Skeletal muscle satellite cell (primary cell): ENCODE results near the gene AKAP13.

Source experiments
- H3K27me3 ChIP-seq: 2 replicates; pipeline ENCODE4 v1.7.0; 2013; ENCODE audit warnings: low read length; ENCODE audit not compliant: control insufficient read depth, insufficient read depth
- H3K36me3 ChIP-seq: 2 replicates; pipeline ENCODE4 v1.7.0; 2013; ENCODE audit warnings: mild to moderate bottlenecking, control low read depth, low read length; ENCODE audit not compliant: insufficient read depth
- H3K4me1 ChIP-seq: 2 replicates; pipeline ENCODE4 v1.7.0; 2013; ENCODE audit warnings: low read length; ENCODE audit not compliant: control insufficient read depth, insufficient read depth
- H3K4me2 ChIP-seq: 2 replicates; pipeline ENCODE4 v1.7.0; 2013; ENCODE audit warnings: mild to moderate bottlenecking, low read length
- H3K4me3 ChIP-seq: 2 replicates; pipeline ENCODE4 v1.7.0; 2013; ENCODE audit warnings: low read length
- H3K9ac ChIP-seq: 2 replicates; pipeline ENCODE4 v1.7.0; 2013; ENCODE audit warnings: mild to moderate bottlenecking, low read depth, low read length, moderate library complexity
- H3K9me3 ChIP-seq: replicated peaks from 2 replicates; pipeline ENCODE4 v1.7.0; 2013; ENCODE audit warnings: mild to moderate bottlenecking, control low read depth, low read length

Gene AKAP13

GRCh38 chr15:85551221-85551832 is 170.9 kb downstream of the AKAP13 start:
- H3K4me1 ChIP-seq: no peaks in the 10 kb centered on the region
- H3K4me2 ChIP-seq: no peak overlapping the region
- no peak overlapping the region for H3K4me3 ChIP-seq
- H3K9me3 ChIP-seq: no peaks in the 10 kb centered on the region
- H3K36me3 ChIP-seq: peaks cover 8% of the 10 kb centered on the region
- no peaks in the 10 kb centered on the region for H3K27me3 ChIP-seq
- no peak overlapping the region for H3K9ac ChIP-seq

GRCh38 chr15:85554852-85555521 is 174.6 kb downstream of the AKAP13 start:
- Histone ChIP-seq H3K4me2 (no peak overlapping the region), H3K4me3 (no peak overlapping the region)

GRCh38 chr15:85555875-85556617 is 175.6 kb downstream of the AKAP13 start:
- no peaks in the 10 kb centered on the region for H3K4me1 ChIP-seq
- H3K4me3 ChIP-seq: no peak overlapping the region
- no peak overlapping the region for H3K9ac ChIP-seq
- H3K36me3 ChIP-seq: peaks cover 17% of the 10 kb centered on the region
- H3K9me3 ChIP-seq: no peaks in the 10 kb centered on the region
- no peak overlapping the region for H3K4me2 ChIP-seq
- no peaks in the 10 kb centered on the region for H3K27me3 ChIP-seq

More at GRCh38 chr15:85554852-85555521, 174.6 kb downstream of the AKAP13 start:
- Histone ChIP-seq H3K36me3 (peaks cover 17% of the 10 kb centered on the region), H3K27me3 (no peaks in the 10 kb centered on the region), H3K9me3 (no peaks in the 10 kb centered on the region), H3K9ac (no peak overlapping the region), H3K4me1 (no peaks in the 10 kb centered on the region)

GRCh38 chr15:85556618-85556895 is 176.2 kb downstream of the AKAP13 start:
- Histone ChIP-seq H3K4me1 (no peaks in the 10 kb centered on the region), H3K9ac (no peak overlapping the region), H3K36me3 (peaks cover 17% of the 10 kb centered on the region), H3K4me2 (no peak overlapping the region), H3K9me3 (no peaks in the 10 kb centered on the region), H3K27me3 (no peaks in the 10 kb centered on the region), H3K4me3 (no peak overlapping the region)

- Histone ChIP-seq H3K9me3 (no peaks in the 10 kb centered on the region), H3K4me3 (no peak overlapping the region), H3K4me1 (no peaks in the 10 kb centered on the region), H3K36me3 (peaks cover 17% of the 10 kb centered on the region), H3K4me2 (no peak overlapping the region), H3K9ac (no peak overlapping the region), H3K27me3 (no peaks in the 10 kb centered on the region)
Measured at GRCh38 chr15:85557385-85557784, 177.0 kb downstream of the AKAP13 start.

- Histone ChIP-seq H3K9ac (no peak overlapping the region), H3K4me3 (no peak overlapping the region), H3K4me1 (peaks cover 11% of the 10 kb centered on the region), H3K36me3 (peaks cover 13% of the 10 kb centered on the region), H3K4me2 (no peak overlapping the region), H3K9me3 (no peaks in the 10 kb centered on the region), H3K27me3 (no peaks in the 10 kb centered on the region)
Measured at GRCh38 chr15:85558848-85559247, 178.4 kb downstream of the AKAP13 start.

GRCh38 chr15:85559530-85559929 is 179.1 kb downstream of the AKAP13 start:
- H3K27me3 ChIP-seq: no peaks in the 10 kb centered on the region
- H3K9ac ChIP-seq: no peak overlapping the region
- H3K4me2 ChIP-seq: no peak overlapping the region
- no peak overlapping the region for H3K4me3 ChIP-seq
- no peaks in the 10 kb centered on the region for H3K9me3 ChIP-seq
- H3K4me1 ChIP-seq: peaks cover 11% of the 10 kb centered on the region
- peaks cover 9% of the 10 kb centered on the region for H3K36me3 ChIP-seq

- Histone ChIP-seq H3K4me2 (peak overlapping the region; percentile 23), H3K27me3 (no peaks in the 10 kb centered on the region), H3K9me3 (no peaks in the 10 kb centered on the region), H3K9ac (no peak overlapping the region), H3K4me1 (peaks cover 11% of the 10 kb centered on the region), H3K4me3 (no peak overlapping the region), H3K36me3 (peaks cover under 1% of the 10 kb centered on the region)
Measured at GRCh38 chr15:85562824-85563223, 182.4 kb downstream of the AKAP13 start.

GRCh38 chr15:85563328-85563727 is 182.9 kb downstream of the AKAP13 start:
- H3K9ac ChIP-seq: no peak overlapping the region
- H3K27me3 ChIP-seq: no peaks in the 10 kb centered on the region
- H3K4me1 ChIP-seq: peaks cover 11% of the 10 kb centered on the region
- H3K4me3 ChIP-seq: no peak overlapping the region
- H3K9me3 ChIP-seq: no peaks in the 10 kb centered on the region
- H3K36me3 ChIP-seq: no peaks in the 10 kb centered on the region
- peak overlapping the region; percentile 23 for H3K4me2 ChIP-seq

GRCh38 chr15:85563731-85564130 is 183.3 kb downstream of the AKAP13 start:
- no peaks in the 10 kb centered on the region for H3K9me3 ChIP-seq
- H3K4me2 ChIP-seq: peak overlapping the region; percentile 21
- no peaks in the 10 kb centered on the region for H3K27me3 ChIP-seq
- no peak overlapping the region for H3K4me3 ChIP-seq
- H3K9ac ChIP-seq: no peak overlapping the region
- peaks cover 11% of the 10 kb centered on the region for H3K4me1 ChIP-seq
- H3K36me3 ChIP-seq: no peaks in the 10 kb centered on the region

GRCh38 chr15:85564686-85565085 is 184.3 kb downstream of the AKAP13 start:
- Histone ChIP-seq H3K36me3 (no peaks in the 10 kb centered on the region), H3K4me3 (no peak overlapping the region), H3K4me2 (no peak overlapping the region), H3K9me3 (no peaks in the 10 kb centered on the region), H3K4me1 (peaks cover 11% of the 10 kb centered on the region), H3K27me3 (no peaks in the 10 kb centered on the region), H3K9ac (no peak overlapping the region)
